Urinary bladder (tissue), 4 donors: ENCODE results near the gene PRTFDC1. TPM values are rescaled to one million over a fixed set of nuclear protein-coding genes. Genes with fewer than 3 reads are reported as not detected.
"Not testable (repeated sequence)": the region's sequence is repeated elsewhere in the genome, so short reads cannot be mapped to it uniquely, and the experiment has no call there.

ENCODE experiments used
- DNase-seq: peaks from one replicate; pipeline ENCODE4 v3.0.0-alpha.2; 2015; ENCODE audit errors: extremely low spot score
- H3K27ac ChIP-seq: one replicate; pipeline ENCODE4 v1.5.1; 2013; ENCODE audit warnings: low read depth, mild to moderate bottlenecking, moderate library complexity
- H3K36me3 ChIP-seq: one replicate; pipeline ENCODE4 v1.6.1; 2013; ENCODE audit warnings: mild to moderate bottlenecking, moderate library complexity; ENCODE audit not compliant: insufficient read depth
- H3K4me1 ChIP-seq: one replicate; pipeline ENCODE4 v1.6.1; 2013; ENCODE audit warnings: mild to moderate bottlenecking, moderate library complexity; ENCODE audit not compliant: insufficient read depth
- H3K4me3 ChIP-seq: one replicate; pipeline ENCODE4 v1.5.1; 2013; ENCODE audit warnings: low read depth, low read length
- WGBS: extraction: QIAGEN DNeasy Blood & Tissue Kit; methylation state at CpG from one replicate; pipeline ENCODE4 v1.1.7; 2013; 5-methylcytosine and 5-hydroxymethylcytosine counted together
- polyA plus RNA-seq: library from polyadenylated mRNA; stranded (reverse); fragments of 200-250 nt; gene quantifications from one replicate; pipeline ENCODE4 v1.2.3, GENCODE V29; 2013
- total RNA-seq: library from RNA; depleted of rRNA; stranded (reverse); fragments of >200 nt; gene quantifications from one replicate; pipeline ENCODE4 v1.2.3, GENCODE V29; 2014
- donor health status: healthy with polysubstance abuse.
- donor health status: healthy.

Gene PRTFDC1
- total and polyA plus RNA-seq, 2 donors = 14.6 to 29.2 TPM

DNA sequence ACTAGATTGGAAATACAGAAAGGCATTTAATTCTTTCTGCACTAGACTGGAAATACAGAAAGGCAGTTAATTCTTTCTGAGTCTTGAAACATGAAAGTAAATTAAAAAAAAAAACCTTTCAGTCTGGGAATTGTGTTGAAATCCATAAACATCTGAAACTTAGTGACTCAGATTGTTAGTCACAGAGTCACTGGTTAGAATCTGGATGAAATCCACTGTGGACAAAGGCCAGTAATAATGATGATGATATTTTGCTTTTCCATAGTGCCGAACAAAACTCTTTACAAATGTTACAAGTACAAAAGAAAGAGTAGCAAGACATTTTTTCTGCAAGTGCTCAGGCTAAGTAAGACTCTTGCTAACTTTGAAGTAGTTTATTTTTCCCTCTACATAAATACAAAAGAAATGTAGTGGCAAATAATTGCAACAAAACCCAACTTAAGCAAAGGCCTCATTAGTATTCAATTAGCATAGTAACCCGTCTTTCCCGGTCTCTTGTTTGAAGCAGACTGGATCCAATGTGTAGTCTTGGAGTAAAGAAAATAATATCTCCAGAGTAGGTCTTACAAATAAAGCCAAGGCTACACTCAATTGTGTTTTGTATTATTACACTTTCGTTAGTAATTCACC lies 5.8 kb upstream of the PRTFDC1 start:
- 36% methylated on average over 4 of the region's 4 CpGs for WGBS
- Histone ChIP-seq H3K4me1 (peaks cover 1% of the 10 kb centered on the region), H3K27ac (peak overlapping the region; percentile 59), H3K36me3 (no peaks in the 10 kb centered on the region), H3K4me3 (no peak overlapping the region)
- DNase-seq = peak; percentile 25

DNA sequence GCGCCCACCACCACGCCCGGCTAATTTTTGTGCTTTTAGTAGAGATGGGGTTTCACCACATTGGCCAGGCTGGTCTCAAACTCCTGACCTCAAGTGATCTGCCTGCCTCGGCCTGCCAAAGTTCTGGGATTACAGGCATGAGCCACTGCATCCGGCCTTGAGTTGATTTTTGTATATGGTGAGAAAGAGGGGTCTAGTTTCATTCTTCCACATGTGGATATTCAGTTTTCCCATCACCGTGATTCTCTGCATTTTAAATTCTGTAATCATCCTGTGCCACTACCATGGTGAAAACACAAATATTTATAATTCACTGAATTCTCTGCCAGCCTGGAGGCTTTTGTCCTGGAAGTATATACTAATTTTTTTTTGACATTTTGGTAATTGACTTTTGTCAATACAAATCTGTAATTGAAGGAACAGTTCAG lies 5.2 kb upstream of the PRTFDC1 start:
- not testable (repeated sequence) for H3K36me3 ChIP-seq, DNase-seq, H3K4me1 ChIP-seq, H3K4me3 ChIP-seq
- 56% methylated on average over 6 of the region's 6 CpGs for WGBS
- peak overlapping the region; percentile 32 for H3K27ac ChIP-seq

DNA sequence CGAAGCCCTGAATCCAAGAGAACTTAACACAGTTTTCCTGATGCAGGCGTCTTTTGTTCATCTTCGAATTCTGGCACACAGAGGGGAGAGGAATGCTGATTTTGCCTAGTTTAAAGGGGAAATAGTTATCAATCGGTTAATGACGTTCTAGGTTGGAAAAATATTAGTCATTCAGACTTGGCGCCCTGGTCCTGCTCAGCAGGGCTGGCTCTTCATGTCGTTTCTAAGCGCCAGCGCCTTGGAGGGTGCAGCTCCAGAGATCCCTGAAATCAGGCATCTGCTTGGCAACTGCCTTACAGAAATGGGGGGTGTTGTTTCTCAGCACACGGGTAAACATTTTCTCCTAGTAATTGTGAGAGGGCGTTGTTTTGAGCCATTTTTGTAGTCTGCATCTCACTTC lies 1.3 kb upstream of the PRTFDC1 start:
- Histone ChIP-seq H3K4me1 (no peaks in the 10 kb centered on the region), H3K27ac (peak overlapping the region; percentile 40), H3K4me3 (no peak overlapping the region), H3K36me3 (no peaks in the 10 kb centered on the region)
- 65% methylated on average over 11 of the region's 11 CpGs for WGBS
- DNase-seq = no peak

DNA sequence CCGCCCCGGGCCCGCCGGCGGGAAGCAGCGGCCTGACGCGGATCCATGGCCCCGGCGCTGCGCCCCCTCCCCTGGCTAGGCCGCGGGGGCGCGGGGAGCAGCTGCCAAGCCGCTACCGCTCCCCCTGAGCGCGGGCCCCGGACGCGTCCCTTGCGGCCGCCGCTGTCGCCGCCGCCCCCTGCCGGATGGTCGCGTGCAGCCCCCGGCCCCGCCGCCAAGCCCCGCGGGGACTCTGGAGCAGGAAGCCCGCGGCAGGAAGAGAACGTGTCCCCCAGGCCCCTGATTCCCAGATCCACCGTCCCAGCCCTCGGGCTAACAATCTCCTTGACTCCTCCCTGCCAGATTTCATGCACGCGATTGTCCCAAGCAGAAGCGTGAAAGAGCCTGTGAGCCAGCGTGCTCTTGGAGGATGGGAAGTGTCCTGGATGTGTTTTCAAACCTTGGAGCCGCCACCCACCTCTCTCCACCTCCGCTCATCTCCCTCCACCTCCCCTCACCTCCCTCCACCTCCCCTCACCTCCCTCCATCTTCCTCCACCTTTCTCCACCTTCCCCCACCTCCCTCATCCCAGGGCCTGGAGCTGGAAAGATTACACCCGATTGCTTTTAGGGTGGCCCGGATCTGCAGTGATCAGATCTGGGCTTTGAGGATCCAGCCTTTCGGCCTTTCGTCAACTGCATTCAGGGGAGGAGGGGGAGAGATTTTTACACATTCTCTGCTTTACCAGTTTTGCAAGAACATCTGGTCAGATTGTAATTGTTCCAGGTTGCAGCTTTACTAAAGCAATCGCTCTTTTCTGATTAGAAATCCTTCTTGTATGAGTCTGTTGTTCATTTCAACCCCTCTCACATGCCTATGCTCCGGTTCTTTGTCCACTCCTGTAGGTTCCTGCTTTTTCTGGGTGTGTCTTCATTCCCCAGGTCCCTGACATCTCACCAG lies 570 bp upstream of the PRTFDC1 start:
- WGBS = 5% methylated on average over 52 of the region's 53 CpGs
- Histone ChIP-seq H3K4me3 (peak overlapping the region; percentile 72), H3K4me1 (no peaks in the 10 kb centered on the region), H3K36me3 (no peaks in the 10 kb centered on the region), H3K27ac (peak overlapping the region; percentile 87)
- DNase-seq = peak; percentile 28

DNA sequence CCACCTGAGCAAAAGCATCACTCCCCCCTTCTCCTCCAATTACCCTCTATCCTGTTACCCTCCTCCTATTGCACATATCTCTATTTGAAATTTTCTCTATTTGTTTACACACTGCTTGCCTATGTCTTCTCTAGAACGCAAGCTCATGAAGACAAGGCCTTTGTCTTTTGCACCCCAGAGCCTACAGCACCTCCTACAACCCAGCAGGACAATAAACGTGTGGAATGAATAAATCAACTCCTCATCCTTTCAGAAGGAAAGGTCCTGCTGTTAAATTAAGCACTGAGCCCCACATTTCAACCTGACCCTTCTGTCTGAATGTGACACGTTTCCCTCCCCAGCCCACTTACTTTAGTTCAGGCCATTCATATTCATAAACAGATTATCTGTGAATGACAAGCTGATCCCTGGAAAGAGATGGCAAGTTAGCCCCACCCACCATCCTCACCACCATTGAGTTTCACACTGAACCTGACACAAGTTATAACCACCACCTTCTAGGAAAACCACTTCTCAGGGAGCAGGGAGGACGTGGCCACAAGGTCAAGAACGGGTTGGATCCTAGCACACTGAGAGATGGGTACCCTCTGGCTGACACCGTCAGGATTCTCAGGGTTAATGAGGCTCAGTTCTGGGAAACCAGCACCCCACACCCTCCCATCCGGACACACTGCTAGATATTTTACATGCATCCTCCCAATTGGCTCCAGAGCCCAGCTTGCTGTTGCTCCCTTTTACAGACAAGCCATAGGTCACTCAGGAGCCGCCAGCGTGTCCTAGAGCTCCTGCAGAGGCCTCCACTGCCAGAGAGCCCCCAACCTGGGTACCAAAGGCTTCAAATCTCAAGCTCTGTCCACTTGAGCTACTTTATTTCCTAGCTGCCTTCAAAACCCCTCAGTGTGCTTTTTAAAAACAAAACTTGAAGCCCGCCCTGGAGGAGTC lies 934 bp downstream of the PRTFDC1 start:
- no peaks in the 10 kb centered on the region for H3K4me1 ChIP-seq
- DNase-seq = peak; percentile 26
- peak overlapping the region; percentile 87 for H3K27ac ChIP-seq
- peak overlapping the region; percentile 72 for H3K4me3 ChIP-seq
- WGBS = 39% methylated on average over 10 of the region's 10 CpGs
- no peaks in the 10 kb centered on the region for H3K36me3 ChIP-seq

DNA sequence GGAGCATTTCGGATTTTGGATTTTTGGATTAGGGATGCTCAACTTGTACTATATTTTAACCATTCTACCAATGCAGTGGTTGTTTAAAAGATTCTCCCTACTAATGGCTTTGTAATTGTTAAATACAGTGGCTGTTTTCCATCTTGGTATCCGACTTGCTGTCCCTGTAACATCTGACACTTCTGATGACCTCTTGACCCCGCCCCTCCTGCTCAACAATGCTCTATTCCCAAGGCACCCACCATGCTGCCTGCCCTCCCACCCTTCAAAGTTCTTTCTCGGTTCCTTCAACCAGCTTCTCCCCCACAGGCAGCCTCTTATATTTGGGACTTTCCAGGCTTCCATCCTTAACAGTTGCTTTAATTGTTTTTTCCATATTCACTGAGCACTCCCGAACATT lies 2.0 kb downstream of the PRTFDC1 start:
- WGBS = 82% methylated on average over 5 of the region's 5 CpGs
- DNase-seq = no peak

DNA sequence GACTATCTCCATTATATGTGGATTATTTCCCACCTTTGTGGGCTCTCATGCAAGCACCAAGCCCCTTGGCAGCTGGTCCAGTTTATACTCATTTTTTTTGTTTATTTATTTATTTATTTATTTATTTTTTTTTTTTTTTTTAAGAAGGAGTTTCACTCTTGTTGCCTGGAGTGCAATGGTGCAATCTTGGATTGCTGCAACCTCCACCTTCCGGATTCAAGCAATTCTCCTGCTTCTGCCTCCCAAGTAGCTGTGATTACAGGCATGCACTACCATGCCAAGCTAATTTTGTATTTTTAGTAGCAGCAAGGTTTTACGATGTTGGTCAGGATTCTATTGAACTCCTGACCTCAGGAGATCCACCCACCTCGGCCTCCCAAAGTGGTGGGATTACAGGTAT lies 2.8 kb downstream of the PRTFDC1 start:
- no peaks in the 10 kb centered on the region for H3K36me3 ChIP-seq
- H3K4me1 ChIP-seq = no peaks in the 10 kb centered on the region
- WGBS = 77% methylated on average over 3 of the region's 3 CpGs
- DNase-seq = no peak
- no peak overlapping the region for H3K4me3 ChIP-seq
- no peak overlapping the region for H3K27ac ChIP-seq

More for the DNA sequence above, 2.0 kb downstream of the PRTFDC1 start:
- H3K27ac ChIP-seq = no peak overlapping the region
- no peak overlapping the region for H3K4me3 ChIP-seq
- H3K36me3 ChIP-seq = no peaks in the 10 kb centered on the region
- H3K4me1 ChIP-seq = no peaks in the 10 kb centered on the region

DNA sequence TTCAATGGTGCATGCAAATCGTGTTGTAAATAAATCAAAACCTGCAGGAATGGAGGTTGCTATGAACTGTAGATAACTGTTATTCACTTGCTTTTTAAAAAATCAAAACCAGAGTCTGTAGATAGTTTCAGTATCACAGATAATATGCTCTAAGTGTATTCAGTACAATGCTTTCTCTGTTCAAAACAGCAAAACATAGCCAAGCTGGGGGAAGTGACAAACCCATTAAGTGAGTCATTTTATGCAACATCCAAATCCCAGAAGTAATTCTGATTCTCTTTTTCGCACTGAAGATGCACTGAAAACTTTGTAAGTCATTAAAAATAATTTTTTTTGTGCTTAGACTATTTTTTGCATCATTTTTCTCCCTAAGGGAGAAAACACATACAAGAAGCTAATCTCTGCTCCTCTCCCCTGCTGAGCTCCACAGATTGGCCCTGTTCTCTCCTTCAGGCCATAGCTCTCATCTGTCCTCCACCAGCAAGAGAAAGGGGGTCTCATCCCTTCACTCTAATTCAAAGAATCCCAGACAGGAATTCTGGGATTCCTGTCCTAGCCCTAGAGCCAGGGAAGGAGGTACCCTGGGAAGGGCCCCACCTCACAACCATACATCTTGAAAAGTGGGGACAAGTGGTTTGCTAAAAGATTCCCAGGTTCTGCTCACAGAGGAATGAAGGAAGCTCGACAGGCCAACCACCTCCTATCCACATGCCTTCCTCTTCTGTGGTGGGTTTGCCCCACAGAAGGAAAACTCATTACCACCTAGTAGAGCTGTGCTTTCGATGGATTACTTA lies 4.9 kb downstream of the PRTFDC1 start:
- Histone ChIP-seq H3K4me3 (no peak overlapping the region), H3K27ac (no peak overlapping the region), H3K36me3 (no peaks in the 10 kb centered on the region), H3K4me1 (no peaks in the 10 kb centered on the region)
- no peak for DNase-seq
- WGBS = 69% methylated on average over 4 of the region's 4 CpGs

DNA sequence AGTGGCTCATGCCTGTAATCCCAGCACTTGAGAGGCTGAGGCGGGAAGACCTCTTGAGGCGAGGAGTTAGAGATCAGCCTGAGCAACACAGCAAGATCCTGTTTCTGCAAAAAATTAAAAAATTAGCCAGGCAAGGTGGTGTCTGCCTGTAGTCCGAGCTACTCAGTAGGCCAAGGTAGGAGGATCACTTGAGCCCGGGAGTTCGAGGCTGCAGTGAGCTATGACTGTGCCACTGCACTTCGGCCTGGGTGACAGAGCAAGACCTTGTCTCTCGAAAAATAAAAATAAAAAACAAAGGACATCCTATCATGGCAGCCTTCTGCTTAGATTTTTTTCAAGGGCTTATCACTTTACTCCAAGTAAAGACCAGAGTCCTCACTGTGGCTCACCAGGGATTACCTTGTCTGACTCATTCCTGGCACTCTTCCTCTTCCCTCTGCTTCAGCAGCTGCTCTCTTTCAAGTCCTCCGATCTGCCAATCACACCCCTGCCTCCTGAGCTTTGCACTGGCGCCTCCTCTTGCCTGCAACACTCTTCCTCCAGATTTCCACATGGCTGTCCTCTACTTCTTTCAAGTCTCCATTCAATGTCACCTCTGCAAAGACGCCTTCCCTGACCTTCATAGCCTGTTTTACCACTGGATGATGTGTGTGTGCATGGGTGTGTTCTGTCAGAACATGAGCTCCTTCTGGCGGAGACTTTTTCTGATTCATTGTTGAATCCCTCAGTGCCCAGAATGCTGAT lies 7.7 kb downstream of the PRTFDC1 start:
- H3K4me3 ChIP-seq = no peak overlapping the region
- no peak for DNase-seq
- H3K27ac ChIP-seq = no peak overlapping the region
- WGBS = 81% methylated on average over 11 of the region's 11 CpGs
- H3K36me3 ChIP-seq = no peaks in the 10 kb centered on the region
- no peaks in the 10 kb centered on the region for H3K4me1 ChIP-seq

DNA sequence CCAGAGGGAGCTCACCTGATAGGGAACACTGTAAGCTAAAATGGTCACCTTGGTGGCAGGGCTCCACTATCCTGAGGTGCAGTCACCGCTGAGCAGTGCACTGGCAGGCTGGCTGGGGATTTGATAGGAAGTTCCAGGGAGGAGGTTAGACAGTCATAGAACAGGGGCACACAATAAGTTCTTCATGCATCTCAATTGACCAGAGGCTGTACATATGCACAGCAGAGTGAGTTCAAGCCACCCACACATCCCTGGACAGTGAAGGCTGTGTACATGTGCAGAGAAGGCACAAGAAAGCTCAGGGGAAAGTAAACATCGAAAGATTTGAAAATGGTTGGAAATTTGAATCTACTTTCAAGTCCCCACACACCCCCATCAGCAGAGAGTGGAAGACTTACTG lies 13.9 kb downstream of the PRTFDC1 start:
- H3K4me3 ChIP-seq = no peak overlapping the region
- H3K36me3 ChIP-seq = no peaks in the 10 kb centered on the region
- 95% methylated on average over 2 of the region's 2 CpGs for WGBS
- no peaks in the 10 kb centered on the region for H3K4me1 ChIP-seq
- DNase-seq = no peak
- no peak overlapping the region for H3K27ac ChIP-seq

DNA sequence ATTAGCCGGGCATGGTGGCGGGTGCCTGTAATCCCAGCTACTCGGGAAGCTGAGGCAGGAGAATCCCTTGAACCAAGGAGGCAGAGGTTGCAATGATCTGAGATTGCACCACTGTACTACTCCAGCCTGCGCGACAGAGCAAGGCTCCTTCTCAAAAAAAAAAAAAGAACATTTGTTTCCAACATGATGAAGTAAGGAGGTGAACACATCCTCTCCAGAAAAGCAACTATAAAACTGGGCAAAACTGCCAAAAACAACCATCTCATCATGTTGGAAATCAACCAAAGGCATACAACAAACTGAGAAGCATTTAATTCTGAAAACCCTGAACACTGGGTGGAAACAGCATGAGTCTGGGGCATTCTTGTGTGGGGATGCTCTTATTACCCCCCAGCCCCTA lies 14.3 kb downstream of the PRTFDC1 start:
- no peak for DNase-seq
- no peaks in the 10 kb centered on the region for H3K36me3 ChIP-seq
- 95% methylated on average over 5 of the region's 5 CpGs for WGBS

DNA sequence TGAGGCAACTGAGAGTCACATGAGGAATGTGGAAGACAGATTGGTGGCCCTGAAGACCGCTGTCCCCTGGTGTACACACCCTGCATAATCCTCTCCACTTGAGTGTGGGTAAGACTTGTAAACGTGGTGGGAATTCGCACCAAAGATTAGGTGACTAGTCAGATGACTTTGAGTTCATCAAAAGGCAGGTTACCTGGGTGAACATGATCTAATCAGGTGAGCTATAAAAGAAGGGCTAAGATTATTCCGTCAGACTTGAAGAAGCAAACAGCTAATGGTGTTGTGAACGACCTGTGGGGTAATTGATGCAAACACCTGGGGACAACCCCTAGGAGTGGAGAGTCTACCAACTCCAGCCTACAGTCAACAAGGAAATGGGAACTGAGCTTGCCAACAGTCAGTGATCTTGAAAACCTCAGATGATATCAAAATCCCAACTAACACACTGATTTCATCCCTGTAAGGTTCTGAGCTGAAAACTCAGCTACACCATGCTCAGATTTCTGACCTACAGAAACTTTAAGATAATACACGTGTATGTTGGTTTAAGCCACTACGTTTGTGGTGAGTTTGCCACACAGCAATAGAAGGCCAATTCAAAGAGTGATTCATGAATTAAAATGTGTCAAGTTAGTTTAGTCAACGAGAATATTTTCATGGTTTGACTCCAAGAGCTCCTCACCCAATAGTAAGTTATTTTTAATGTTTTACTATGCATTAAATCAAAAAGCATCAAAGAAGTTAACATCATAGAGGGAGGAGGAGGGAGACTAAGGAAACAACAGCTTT lies 16.7 kb downstream of the PRTFDC1 start:
- Histone ChIP-seq H3K36me3 (no peaks in the 10 kb centered on the region), H3K27ac (no peak overlapping the region), H3K4me3 (no peak overlapping the region), H3K4me1 (no peaks in the 10 kb centered on the region)
- 83% methylated on average over 8 of the region's 8 CpGs for WGBS
- DNase-seq = no peak

More for the DNA sequence above, 14.3 kb downstream of the PRTFDC1 start:
- no peak overlapping the region for H3K27ac ChIP-seq
- no peaks in the 10 kb centered on the region for H3K4me1 ChIP-seq
- H3K4me3 ChIP-seq = no peak overlapping the region
